ENCODE results near the gene CACNG5. TPM values are rescaled to one million over a fixed set of nuclear protein-coding genes. Genes with fewer than 3 reads are reported as not detected.

CACNG5 gene
- total and polyA plus RNA-seq, 7 donors, result 1.1 TPM; not detected in 6

DNA sequence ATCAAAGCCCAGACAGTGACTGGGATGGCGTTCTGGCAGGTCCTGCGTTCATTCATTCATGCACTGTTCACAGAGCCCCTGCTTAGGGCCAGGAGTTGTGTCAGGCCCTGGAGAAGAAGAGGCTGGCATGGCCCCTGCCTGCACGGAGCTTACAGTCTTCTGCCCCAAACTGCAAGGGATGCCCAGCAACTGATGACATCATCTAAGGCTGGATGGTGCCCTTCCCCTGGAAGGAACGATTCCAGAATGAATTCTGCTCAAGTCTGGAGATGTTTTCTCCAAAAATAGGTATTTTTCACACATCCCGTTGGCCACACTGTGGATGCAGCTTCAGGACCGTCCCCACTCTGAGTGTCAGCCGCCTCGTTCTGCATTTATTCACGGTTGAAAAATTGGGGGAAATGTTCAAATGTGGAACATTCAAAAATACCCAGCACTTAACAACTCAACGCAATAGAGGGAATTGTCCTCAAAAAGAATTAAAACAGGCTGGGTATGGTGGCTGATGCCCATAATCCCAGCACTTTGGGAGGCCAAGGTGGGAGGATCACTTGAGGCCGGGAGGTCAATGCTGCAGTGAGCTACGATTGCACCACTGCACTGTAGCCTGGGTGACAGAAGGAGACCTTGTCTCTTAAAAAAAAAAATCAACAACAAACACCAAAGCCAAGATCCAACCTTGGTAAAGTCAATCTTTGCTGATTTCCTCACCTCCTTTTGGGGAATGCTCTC is 23.8 kb upstream of the CACNG5 start:
- Histone ChIP-seq H3K27me3 (no peaks in the 10 kb centered on the region), H3K9me3 (no peaks in the 10 kb centered on the region), H3K27ac (no peak overlapping the region), H3K4me1 (no peaks in the 10 kb centered on the region), H3K36me3 (peaks cover 0 to 7% (median 2%) of the 10 kb centered on the region in 4 donors), H3K4me3 (no peak overlapping the region)
- 92 to 93% methylated on average over 12 of the region's 12 CpGs for WGBS, 2 donors
- intact Hi-C loops (cut with DNase I), result no loop called here
- TF ChIP-seq POLR2AphosphoS5 (IDR thresholded peaks at IDR 0.05), result no peak
- no peak for TF ChIP-seq EP300 (IDR thresholded peaks at IDR 0.05)
- DNase-seq, result peak; percentile 43

DNA sequence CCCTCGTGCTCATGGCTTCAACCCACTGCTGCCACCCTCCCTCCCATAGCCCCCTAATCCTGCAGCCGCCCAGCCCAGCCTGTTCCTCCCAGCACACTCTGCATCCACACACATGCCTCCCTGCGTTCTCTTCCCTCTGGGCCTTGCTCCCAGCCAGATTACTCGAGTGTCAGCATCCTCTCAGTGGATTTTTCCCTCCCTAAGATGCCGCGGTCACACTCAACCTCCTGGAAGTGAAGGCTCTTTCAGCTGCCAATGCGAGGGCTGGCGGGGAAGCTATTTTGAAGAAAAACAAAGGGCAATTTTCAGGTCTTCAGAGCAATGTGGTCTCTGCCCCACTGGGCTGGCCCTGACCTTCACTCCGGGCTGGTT is 23.2 kb upstream of the CACNG5 start:
- WGBS, 2 donors, result 79 to 80% methylated on average over 9 of the region's 9 CpGs
- no peaks in the 10 kb centered on the region for H3K27me3 ChIP-seq
- intact Hi-C loops (cut with DNase I), result no loop called here
- no peak overlapping the region for H3K27ac ChIP-seq
- DNase-seq, result peak; percentile 28
- no peaks in the 10 kb centered on the region for H3K4me1 ChIP-seq
- no peaks in the 10 kb centered on the region for H3K9me3 ChIP-seq
- H3K36me3 ChIP-seq, result peaks cover 0 to 2% (median 0%) of the 10 kb centered on the region in 4 donors
- TF ChIP-seq EP300 (IDR thresholded peaks at IDR 0.05) (no peak), POLR2AphosphoS5 (IDR thresholded peaks at IDR 0.05) (no peak), POLR2A (IDR thresholded peaks at IDR 0.05) (no peak)
- TF ChIP-seq, protein P1, sequence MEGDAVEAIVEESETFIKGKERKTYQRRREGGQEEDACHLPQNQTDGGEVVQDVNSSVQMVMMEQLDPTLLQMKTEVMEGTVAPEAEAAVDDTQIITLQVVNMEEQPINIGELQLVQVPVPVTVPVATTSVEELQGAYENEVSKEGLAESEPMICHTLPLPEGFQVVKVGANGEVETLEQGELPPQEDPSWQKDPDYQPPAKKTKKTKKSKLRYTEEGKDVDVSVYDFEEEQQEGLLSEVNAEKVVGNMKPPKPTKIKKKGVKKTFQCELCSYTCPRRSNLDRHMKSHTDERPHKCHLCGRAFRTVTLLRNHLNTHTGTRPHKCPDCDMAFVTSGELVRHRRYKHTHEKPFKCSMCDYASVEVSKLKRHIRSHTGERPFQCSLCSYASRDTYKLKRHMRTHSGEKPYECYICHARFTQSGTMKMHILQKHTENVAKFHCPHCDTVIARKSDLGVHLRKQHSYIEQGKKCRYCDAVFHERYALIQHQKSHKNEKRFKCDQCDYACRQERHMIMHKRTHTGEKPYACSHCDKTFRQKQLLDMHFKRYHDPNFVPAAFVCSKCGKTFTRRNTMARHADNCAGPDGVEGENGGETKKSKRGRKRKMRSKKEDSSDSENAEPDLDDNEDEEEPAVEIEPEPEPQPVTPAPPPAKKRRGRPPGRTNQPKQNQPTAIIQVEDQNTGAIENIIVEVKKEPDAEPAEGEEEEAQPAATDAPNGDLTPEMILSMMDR (IDR thresholded peaks at IDR 0.05), result no peak
- H3K4me3 ChIP-seq, result no peak overlapping the region

DNA sequence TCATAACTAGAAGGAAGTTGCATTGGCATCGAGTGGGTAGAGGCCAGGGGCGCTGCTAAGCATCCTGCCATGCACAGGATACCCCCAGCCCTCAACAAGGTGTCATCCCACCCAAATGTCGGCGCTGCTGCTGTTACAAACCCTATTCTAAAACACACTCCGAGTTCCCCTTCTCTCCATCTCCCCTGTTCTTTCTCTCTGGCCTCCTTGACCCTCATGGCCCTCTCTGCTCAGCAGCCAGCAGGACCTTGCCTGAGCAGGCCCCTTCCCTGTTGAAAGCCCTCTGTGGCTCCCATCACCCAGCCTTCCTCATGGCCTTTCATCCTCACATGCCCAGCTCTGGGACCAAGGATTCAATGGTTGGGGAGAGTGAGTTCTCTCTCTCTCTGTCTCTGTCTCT is 22.3 kb upstream of the CACNG5 start:
- H3K27me3 ChIP-seq, result no peaks in the 10 kb centered on the region
- peaks cover 0 to 5% (median 0%) of the 10 kb centered on the region in 4 donors for H3K9me3 ChIP-seq
- WGBS, 2 donors, result 90 to 91% methylated on average over 5 of the region's 5 CpGs
- H3K27ac ChIP-seq, result no peak overlapping the region
- no peaks in the 10 kb centered on the region for H3K4me1 ChIP-seq
- DNase-seq, result peak; percentile 56
- no peak overlapping the region for H3K4me3 ChIP-seq
- TF ChIP-seq POLR2AphosphoS5 (IDR thresholded peaks at IDR 0.05) (no peak), POLR2A (IDR thresholded peaks at IDR 0.05) (no peak), EP300 (IDR thresholded peaks at IDR 0.05) (no peak)
- TF ChIP-seq, protein P1 (IDR thresholded peaks at IDR 0.05), result no peak
- intact Hi-C loops (cut with DNase I), result no loop called here
- H3K36me3 ChIP-seq, result no peaks in the 10 kb centered on the region

- H3K4me3 ChIP-seq, result no peak overlapping the region
- H3K4me1 ChIP-seq, result no peaks in the 10 kb centered on the region
- H3K27me3 ChIP-seq, result no peaks in the 10 kb centered on the region
- H3K27ac ChIP-seq, result no peak overlapping the region
- TF ChIP-seq, protein P1 (IDR thresholded peaks at IDR 0.05), result no peak
- TF ChIP-seq POLR2A (IDR thresholded peaks at IDR 0.05) (no peak), EP300 (IDR thresholded peaks at IDR 0.05) (no peak), POLR2AphosphoS5 (IDR thresholded peaks at IDR 0.05) (no peak)
- 45 to 66% methylated on average over 2 of the region's 2 CpGs for WGBS, 2 donors
- DNase-seq, result peak; percentile 4
- H3K9me3 ChIP-seq, result peaks cover 0 to 9% (median 0%) of the 10 kb centered on the region in 4 donors
- intact Hi-C loops (cut with DNase I), result no loop called here
- no peaks in the 10 kb centered on the region for H3K36me3 ChIP-seq
These were observed 21.6 kb upstream of the CACNG5 start for GRCh38 chr17:66813296-66813695.

GRCh38 chr17:66814026-66814425 is 20.9 kb upstream of the CACNG5 start:
- no peaks in the 10 kb centered on the region for H3K36me3 ChIP-seq
- WGBS, 2 donors, result 90 to 94% methylated on average over 6 of the region's 6 CpGs
- H3K4me1 ChIP-seq, result no peaks in the 10 kb centered on the region
- TF ChIP-seq, protein P1 (IDR thresholded peaks at IDR 0.05), result no peak
- TF ChIP-seq EP300 (IDR thresholded peaks at IDR 0.05) (no peak), POLR2A (IDR thresholded peaks at IDR 0.05) (no peak), POLR2AphosphoS5 (IDR thresholded peaks at IDR 0.05) (no peak)
- no peak overlapping the region for H3K4me3 ChIP-seq
- H3K27ac ChIP-seq, result no peak overlapping the region
- DNase-seq, result peak; percentile 35
- H3K27me3 ChIP-seq, result no peaks in the 10 kb centered on the region
- peaks cover 0 to 9% (median 0%) of the 10 kb centered on the region in 4 donors for H3K9me3 ChIP-seq
- intact Hi-C loops (cut with DNase I), result no loop called here

All from sigmoid colon (tissue), 7 donors.